Measurements from ENCODE around the gene SOX6. TPM values are rescaled to one million over a fixed set of nuclear protein-coding genes. Genes with fewer than 3 reads are reported as not detected.

Gene SOX6
- polyA plus RNA-seq, 3 donors, result not detected

DNA sequence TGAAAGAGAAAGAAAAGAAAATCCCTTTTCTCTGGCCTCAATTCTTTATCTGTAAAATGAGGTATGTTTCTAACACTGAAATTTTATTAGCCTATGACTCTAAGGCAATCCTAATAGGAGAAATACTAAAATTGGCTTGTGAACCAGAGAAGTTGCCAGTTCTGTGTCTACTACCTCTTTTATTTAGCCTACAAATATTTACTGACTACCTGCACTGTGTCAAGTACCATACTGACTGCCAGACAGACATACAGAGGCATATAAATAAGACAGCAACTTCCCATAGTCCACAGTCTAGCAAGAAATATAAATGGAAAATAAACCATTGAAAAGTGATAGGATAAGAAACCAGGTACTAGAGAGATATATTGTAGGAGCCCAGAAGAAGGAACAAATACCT is 2.4 kb upstream of the SOX6 start:
- Histone ChIP-seq H3K9ac (ENCODE audit: insufficient read depth, low read length, poor library complexity, severe bottlenecking) (no peak overlapping the region), H3K4me3 (replicated peaks in 1 of 3; ENCODE audit: low read depth in 2 of 3, low read length in 3 of 3) (no peak overlapping the region), H2AFZ (ENCODE audit: insufficient read depth, low read depth, low read length, poor library complexity, severe bottlenecking) (no peak overlapping the region), H3K27me3 (ENCODE audit: control insufficient read depth in 2 of 2, insufficient read depth in 2 of 2, low read length in 2 of 2) (no peaks in the 10 kb centered on the region), H3K27ac (ENCODE audit: low read depth in 1 of 2, low read length in 2 of 2) (no peak overlapping the region), H3K4me2 (replicated peaks; ENCODE audit: extremely low read depth, low read length, poor library complexity, severe bottlenecking) (no peak overlapping the region), H3K9me3 (replicated peaks in 1 of 2; ENCODE audit: control insufficient read depth in 1 of 2, insufficient read depth in 1 of 2, low read length in 2 of 2) (no peaks in the 10 kb centered on the region), H3K79me2 (ENCODE audit: insufficient read depth, low read length) (no peaks in the 10 kb centered on the region), H3K36me3 (replicated peaks in 1 of 2; ENCODE audit: control insufficient read depth in 1 of 2, insufficient read depth in 2 of 2, low read length in 2 of 2) (no peaks in the 10 kb centered on the region), H4K20me1 (ENCODE audit: insufficient read depth, low read length) (no peaks in the 10 kb centered on the region), H3K4me1 (ENCODE audit: control insufficient read depth in 1 of 2, insufficient read depth in 2 of 2, low read length in 2 of 2) (no peaks in the 10 kb centered on the region)
- Mint-ChIP-seq H3K27ac (no peak overlapping the region), H3K36me3 (no peaks in the 10 kb centered on the region), H3K27me3 (ENCODE audit: low read depth in 3 of 3) (peaks cover 0 to 2% (median 0%) of the 10 kb centered on the region in 3 donors), H3K9me3 (no peaks in the 10 kb centered on the region), H3K4me1 (no peaks in the 10 kb centered on the region), H3K4me3 (no peak overlapping the region)
- no peak for DNase-seq
- no peak for TF ChIP-seq CTCF (IDR thresholded peaks at IDR 0.05)
- intact Hi-C loops (cut with micrococcal nuclease), result no loop called here

GRCh38 chr11:16357775-16358174 is 1.4 kb upstream of the SOX6 start:
- Mint-ChIP-seq H3K36me3 (no peaks in the 10 kb centered on the region), H3K27ac (no peak overlapping the region), H3K9me3 (no peaks in the 10 kb centered on the region), H3K4me1 (no peaks in the 10 kb centered on the region), H3K4me3 (no peak overlapping the region), H3K27me3 (ENCODE audit: low read depth in 3 of 3) (peaks cover 0 to 3% (median 0%) of the 10 kb centered on the region in 3 donors)
- H3K27ac ChIP-seq (ENCODE audit: low read depth in 1 of 2, low read length in 2 of 2), result no peak overlapping the region
- H3K4me1 ChIP-seq (ENCODE audit: control insufficient read depth in 1 of 2, insufficient read depth in 2 of 2, low read length in 2 of 2), result no peaks in the 10 kb centered on the region
- DNase-seq, result no peak
- no peaks in the 10 kb centered on the region for H3K36me3 ChIP-seq (replicated peaks in 1 of 2; ENCODE audit: control insufficient read depth in 1 of 2, insufficient read depth in 2 of 2, low read length in 2 of 2)
- no peak overlapping the region for H3K9ac ChIP-seq (ENCODE audit: insufficient read depth, low read length, poor library complexity, severe bottlenecking)
- no peaks in the 10 kb centered on the region for H3K27me3 ChIP-seq (ENCODE audit: control insufficient read depth in 2 of 2, insufficient read depth in 2 of 2, low read length in 2 of 2)
- H4K20me1 ChIP-seq (ENCODE audit: insufficient read depth, low read length), result no peaks in the 10 kb centered on the region
- intact Hi-C loops (cut with micrococcal nuclease), result no loop called here
- no peak overlapping the region for H2AFZ ChIP-seq (ENCODE audit: insufficient read depth, low read depth, low read length, poor library complexity, severe bottlenecking)
- no peak overlapping the region for H3K4me2 ChIP-seq (replicated peaks; ENCODE audit: extremely low read depth, low read length, poor library complexity, severe bottlenecking)
- no peak for TF ChIP-seq CTCF (IDR thresholded peaks at IDR 0.05)
- no peaks in the 10 kb centered on the region for H3K79me2 ChIP-seq (ENCODE audit: insufficient read depth, low read length)
- no peak overlapping the region for H3K4me3 ChIP-seq (replicated peaks in 1 of 3; ENCODE audit: low read depth in 2 of 3, low read length in 3 of 3)
- H3K9me3 ChIP-seq (replicated peaks in 1 of 2; ENCODE audit: control insufficient read depth in 1 of 2, insufficient read depth in 1 of 2, low read length in 2 of 2), result no peaks in the 10 kb centered on the region
- no CpG with 5 or more reads among the region's 2 CpGs for WGBS (ENCODE audit: insufficient coverage)
